Measurements from ENCODE around the gene MYRIP.
"Not testable (repeated sequence)": the region's sequence is repeated elsewhere in the genome, so short reads cannot be mapped to it uniquely, and the experiment has no call there.

MYRIP gene

DNA sequence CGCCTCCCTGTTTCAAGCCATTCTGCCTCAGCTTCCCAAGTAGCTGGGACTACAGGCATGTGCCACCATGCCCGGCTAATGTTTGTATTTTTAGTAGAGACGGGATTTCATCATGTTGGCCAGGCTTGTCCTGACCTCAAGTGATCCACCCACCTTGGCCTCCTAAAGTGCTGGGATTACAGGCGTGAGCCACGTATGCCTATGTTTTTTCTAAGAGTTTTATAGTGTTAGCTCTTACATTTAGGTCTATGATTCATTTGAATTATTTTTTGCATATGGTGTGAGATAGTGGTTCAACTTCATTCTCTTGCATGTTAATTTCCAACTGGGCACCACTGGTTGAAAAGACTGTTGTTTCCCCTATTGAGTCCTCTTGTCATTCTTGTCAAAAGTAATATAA is 473.6 kb downstream of the MYRIP start:
- not testable (repeated sequence) for DNase-seq (ENCODE audit: low read depth in 3 of 3)

GRCh38 chr3:40287248-40287647 is 477.8 kb downstream of the MYRIP start:
- no peak for DNase-seq (ENCODE audit: low read depth in 3 of 3)

GRCh38 chr3:40290396-40290795 is 481.0 kb downstream of the MYRIP start:
- no peak for DNase-seq (ENCODE audit: low read depth in 3 of 3)

GRCh38 chr3:40291471-40291870 is 482.1 kb downstream of the MYRIP start:
- no peak for DNase-seq (ENCODE audit: low read depth in 3 of 3)

- no peak for DNase-seq (ENCODE audit: low read depth in 3 of 3)
These were observed 483.4 kb downstream of the MYRIP start for GRCh38 chr3:40292637-40293349.

DNA sequence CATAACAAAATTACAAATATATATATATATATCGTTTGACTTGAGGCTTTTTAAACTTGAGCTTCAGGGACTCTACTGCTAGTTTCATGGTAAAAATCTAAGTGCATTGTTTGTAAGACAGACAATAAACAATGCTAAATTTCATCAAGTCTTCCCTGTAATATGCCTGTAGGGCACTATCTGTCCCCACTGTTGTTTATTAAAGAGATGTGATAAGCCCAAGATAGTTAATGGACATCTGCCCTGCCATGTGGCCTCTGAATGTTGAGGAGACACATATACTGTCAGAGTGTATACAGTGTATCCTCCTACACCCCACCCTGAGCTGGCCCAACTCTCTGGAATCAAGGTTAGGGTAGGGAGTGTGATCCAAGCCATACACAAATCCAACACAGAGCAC is 485.0 kb downstream of the MYRIP start:
- no peak for DNase-seq (ENCODE audit: low read depth in 3 of 3)

DNA sequence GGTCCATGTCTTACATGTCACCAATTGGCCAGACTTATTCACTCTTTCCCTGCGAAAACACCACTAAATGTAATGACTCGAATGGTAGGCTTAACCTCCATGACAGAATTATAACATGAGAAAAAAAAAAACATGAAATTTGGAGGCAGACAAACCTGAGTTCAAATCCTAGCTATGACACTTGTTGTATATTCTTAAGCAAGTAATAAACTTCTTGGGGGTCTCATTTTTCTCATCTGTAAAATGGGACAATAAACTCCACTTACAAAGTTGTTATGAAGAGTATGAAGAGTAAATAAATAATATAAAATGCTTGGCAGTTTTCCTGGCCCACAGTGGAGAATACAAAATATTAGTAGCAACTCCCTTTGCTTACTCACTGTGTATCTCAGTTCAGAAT is 488.7 kb downstream of the MYRIP start:
- no peak for DNase-seq (ENCODE audit: low read depth in 3 of 3)

DNA sequence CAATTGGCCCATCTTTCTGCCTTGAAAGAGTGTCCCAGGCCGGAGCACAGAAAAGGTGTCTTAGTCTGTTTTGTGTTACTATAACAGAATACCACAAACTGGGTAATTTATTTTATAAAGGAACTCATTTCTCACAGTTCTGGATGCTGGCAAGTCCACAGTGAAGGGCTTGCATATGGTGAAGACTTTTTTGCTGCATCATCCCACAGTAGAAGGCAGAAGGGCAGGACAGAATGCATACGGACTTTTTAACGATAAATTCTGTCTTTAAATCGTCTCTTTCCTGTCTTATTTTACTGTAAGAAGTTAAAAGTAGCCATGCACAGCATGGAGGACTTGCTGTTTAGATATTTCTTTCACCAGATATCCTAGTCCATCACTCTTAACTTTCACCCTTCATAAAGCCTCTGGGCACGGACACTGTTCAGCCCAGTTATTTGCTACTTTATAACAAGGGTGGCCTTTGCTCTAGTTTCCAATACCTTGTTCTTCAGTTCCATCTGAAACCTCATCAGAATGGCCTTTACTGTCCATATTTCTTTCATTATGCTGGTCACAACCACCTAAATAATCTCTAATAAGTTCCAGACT is 489.8 kb downstream of the MYRIP start:
- DNase-seq (ENCODE audit: low read depth in 3 of 3) = no peak

- no peak for DNase-seq (ENCODE audit: low read depth in 3 of 3)
These were observed 490.4 kb downstream of the MYRIP start for GRCh38 chr3:40299721-40300335.

GRCh38 chr3:40302784-40303183 is 493.4 kb downstream of the MYRIP start:
- DNase-seq (ENCODE audit: low read depth in 3 of 3) = no peak

- DNase-seq (ENCODE audit: low read depth in 3 of 3) = no peak
These were observed 494.9 kb downstream of the MYRIP start for GRCh38 chr3:40304352-40304751.

DNA sequence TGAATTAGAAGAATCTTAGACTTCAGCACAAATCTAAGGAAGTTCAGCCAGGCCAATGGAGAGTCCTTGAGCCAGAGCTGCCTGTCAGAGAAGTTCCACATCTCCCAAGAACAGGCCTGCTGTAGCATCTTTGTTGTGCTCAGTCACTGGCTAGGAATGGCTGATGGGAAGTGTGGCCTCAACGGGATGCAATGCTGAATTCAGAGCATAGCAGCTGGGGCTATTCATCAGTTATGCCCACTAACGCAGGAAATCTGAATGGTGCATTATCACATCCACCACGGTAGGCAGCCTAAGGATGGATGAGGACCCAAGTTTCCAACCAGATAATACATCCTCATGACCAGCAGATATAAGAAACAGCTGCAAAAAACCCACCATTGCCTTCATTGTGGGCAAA is 496.9 kb downstream of the MYRIP start:
- no peak for DNase-seq (ENCODE audit: low read depth in 3 of 3)

GRCh38 chr3:40307176-40307575 is 497.8 kb downstream of the MYRIP start:
- DNase-seq (ENCODE audit: low read depth in 3 of 3) = no peak

DNA sequence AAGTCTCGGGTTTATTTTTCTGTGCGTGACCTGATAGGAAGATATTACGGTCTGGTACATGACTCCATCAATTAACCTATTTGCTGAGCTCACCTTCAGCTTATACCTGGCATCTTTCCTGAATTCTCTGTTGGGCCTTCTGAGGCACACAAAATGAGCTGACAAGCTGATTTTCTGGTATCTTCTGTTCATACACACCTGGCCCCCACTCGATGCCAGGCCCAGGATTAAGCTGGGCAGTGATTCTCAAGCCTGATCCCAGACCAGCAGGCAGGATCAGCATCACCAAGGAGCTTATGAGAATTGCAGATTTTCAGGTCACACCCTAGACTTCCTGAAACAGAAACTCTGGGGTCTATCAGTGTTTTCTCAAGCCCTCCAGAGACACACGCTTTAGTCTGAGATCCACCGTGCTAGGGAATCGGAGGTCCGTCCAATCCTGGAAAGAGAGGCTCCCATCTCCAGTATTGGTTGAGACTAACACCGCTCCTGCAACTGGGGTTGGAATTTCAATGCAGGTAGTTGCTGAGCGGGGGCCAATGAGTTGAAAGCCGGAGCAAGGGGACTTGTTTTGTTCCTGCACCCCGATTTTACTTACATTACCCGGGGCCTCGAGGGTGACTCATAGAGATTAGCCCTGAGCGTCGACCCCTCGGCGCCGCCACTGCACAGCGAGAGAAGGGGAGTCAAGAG is 499.5 kb downstream of the MYRIP start:
- DNase-seq (ENCODE audit: low read depth in 3 of 3) = no peak

DNA sequence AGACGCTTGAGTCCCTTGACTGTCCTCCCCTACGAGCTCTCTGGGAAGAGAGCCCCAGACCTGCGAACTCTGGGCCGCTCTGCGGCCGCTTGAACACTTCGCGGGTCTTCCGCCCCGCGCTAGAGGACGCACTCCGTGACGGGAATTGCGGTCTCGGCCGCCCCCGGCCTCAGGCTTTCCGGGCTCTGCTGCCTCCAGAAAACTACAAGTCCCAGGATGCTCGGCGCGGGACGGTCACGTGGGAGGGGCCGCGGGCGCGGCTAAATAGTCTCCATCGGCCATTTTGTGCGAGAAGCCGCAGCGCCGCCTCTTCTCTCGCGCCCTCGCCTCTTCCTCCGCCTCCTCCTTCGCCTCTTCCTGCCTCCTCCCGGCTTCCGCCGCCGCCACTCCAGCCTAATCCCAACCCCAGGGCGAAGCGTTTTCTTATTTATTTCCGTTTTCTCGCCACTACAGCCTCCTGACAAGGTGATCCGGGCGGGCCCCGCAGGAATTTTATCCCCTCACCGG is 500.1 kb downstream of the MYRIP start, which contains the start of gene EIF1B:
Gene EIF1B, plus strand, starts transcription at position 290 of the 507 bp plus-strand sequence. CDS start 235 bp downstream, outside the sequence.
- DNase-seq (ENCODE audit: low read depth in 3 of 3) = peak; percentile 95 to 98 (median 98)
